Gastroesophageal sphincter (tissue), 4 donors: ENCODE results near the gene TMEM41A. TPM values are rescaled to one million over a fixed set of nuclear protein-coding genes. Genes with fewer than 3 reads are reported as not detected.

ENCODE experiments used
- ATAC-seq: fragments of 150-250 bp; one replicate; pipeline ENCODE4 v1.9.1; 2016; ENCODE audit warnings: mild to moderate bottlenecking, moderate library complexity
- H3K27ac ChIP-seq, 4 donors: fragments of 200-600 bp; sonication (generic) in 3 of 4; 1 replicate in 3 of 4; 2 replicates in 1 of 4; pipeline ENCODE4 v1.5.1; 2016 to 2019
- H3K27me3 ChIP-seq: fragments of 200-600 bp; sonication (generic); one replicate; pipeline ENCODE4 v1.5.1; 2019
- H3K36me3 ChIP-seq, 2 donors: fragments of 200-600 bp; sonication (generic); one replicate each; pipeline ENCODE4 v1.5.1; 2019; ENCODE audit warnings: control low read depth in 1 of 2
- H3K4me1 ChIP-seq, 3 donors: fragments of 200-600 bp; sonication (generic); 1 replicate in 2 of 3; 2 replicates in 1 of 3; pipeline ENCODE4 v1.5.1; 2016 to 2019; ENCODE audit warnings: control low read depth in 2 of 3
- H3K4me3 ChIP-seq, 2 donors: fragments of 200-600 bp; sonication (generic); one replicate each; pipeline ENCODE4 v1.5.1; 2019; ENCODE audit warnings: mild to moderate bottlenecking in 1 of 2, moderate library complexity in 1 of 2
- H3K9me3 ChIP-seq, 3 donors: fragments of 200-600 bp; sonication (generic); one replicate each; pipeline ENCODE4 v1.5.1; 2017 to 2019; ENCODE audit warnings: control low read depth in 2 of 3
- CTCF ChIP-seq, 4 experiments: fragments of 200-600 bp in 2 of 4; fragments of 450-650 bp in 2 of 4; sonication (generic) in 1 of 4; IDR thresholded peaks; one replicate each; pipeline ENCODE4 v1.5.1; 2017 to 2019; ENCODE audit warnings: antibody characterized with exemption in 4 of 4, mild to moderate bottlenecking in 2 of 4, moderate library complexity in 2 of 4
- EP300 ChIP-seq: sonication (generic); formaldehyde crosslinking; IDR thresholded peaks from one replicate; pipeline ENCODE4 v1.6.1; 2017; ENCODE audit warnings: antibody characterized with exemption, mild to moderate bottlenecking
- POLR2A ChIP-seq, 2 donors: fragments of 450-650 bp; IDR thresholded peaks; one replicate each; pipeline ENCODE4 v1.6.1; 2017; ENCODE audit warnings: antibody characterized with exemption in 2 of 2, mild to moderate bottlenecking in 2 of 2, moderate library complexity in 1 of 2
- POLR2AphosphoS5 ChIP-seq: sonication (generic); formaldehyde crosslinking; IDR thresholded peaks from one replicate; pipeline ENCODE4 v1.6.1; 2017; ENCODE audit warnings: antibody characterized with exemption
- WGBS, 2 donors: methylation state at CpG; one replicate each; pipeline ENCODE4 v1.1.5; 2018; ENCODE audit warnings: low coverage in 1 of 2; 5-methylcytosine and 5-hydroxymethylcytosine counted together
- total RNA-seq, 4 donors: library from RNA; depleted of rRNA; stranded (reverse); fragments of >200 nt; gene quantifications; one replicate each; pipeline ENCODE4 v1.1.0, GENCODE V29; 2016

Gene TMEM41A
- 10 to 100 TPM in 1 of 4 donors, 1 to 10 TPM in 3; 7.2 to 10.4 (median 9.3) TPM for total RNA-seq

DNA sequence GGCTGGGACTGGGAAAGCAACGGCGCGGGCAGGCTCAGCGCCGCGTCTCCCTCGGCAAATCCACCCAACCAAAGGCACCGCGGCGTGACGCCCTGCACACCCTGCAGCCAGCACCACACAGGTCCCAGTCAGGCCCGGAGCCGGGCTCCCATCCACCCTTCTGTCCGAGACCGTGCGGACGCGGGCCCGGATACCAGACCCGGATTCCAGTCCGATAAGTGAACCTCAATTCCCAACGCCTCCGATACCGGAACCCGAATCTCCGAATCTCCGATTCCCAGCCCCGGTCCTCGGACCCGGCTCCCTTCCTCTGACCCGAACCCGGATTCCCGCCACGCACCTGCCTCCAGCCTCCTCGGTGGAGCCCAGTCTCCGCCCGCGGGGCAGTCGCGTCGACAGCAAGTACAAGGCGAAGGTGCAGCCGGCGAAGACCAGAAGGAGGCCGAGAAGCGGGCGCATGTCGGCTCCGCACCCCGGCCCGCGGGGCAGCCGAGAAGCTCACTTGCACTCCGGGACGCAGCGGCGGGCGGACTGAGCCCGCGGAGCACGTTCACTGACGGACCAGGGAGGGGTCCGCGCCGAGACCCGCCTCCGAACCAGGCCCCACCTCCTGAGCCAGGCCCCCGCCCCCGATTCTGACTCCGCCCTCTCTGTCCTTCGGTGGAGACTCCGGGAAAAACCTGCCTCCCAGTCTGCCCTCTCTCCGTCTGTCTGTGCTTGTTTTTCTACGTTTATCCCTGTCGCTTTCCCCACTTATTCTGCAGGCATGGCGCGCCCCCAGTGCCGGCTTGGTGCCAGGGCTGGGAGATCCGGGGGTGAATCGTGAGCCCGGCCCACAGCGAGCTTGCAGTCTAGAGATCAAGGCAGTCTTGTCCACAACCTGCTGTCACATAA, at the start of gene TMEM41A:
Gene TMEM41A, minus strand, starts transcription at position 533 of the 894 bp plus-strand sequence. Its CDS starts 74 bp downstream, at position 459.
- peaks cover 0 to 31% of the 10 kb centered on the region in 2 donors for H3K36me3 ChIP-seq
- no peak for TF ChIP-seq CTCF (IDR thresholded peaks at IDR 0.05)
- TF ChIP-seq EP300, result no peak
- TF ChIP-seq POLR2A (IDR thresholded peaks at IDR 0.05), result peak; percentile 71 to 74
- TF ChIP-seq POLR2AphosphoS5, result peak; percentile 90
- peak; percentile 99 for ATAC-seq
- peaks cover 0 to 29% (median 9%) of the 10 kb centered on the region in 3 donors for H3K4me1 ChIP-seq
- peak within 1 kb of the TSS; percentile 79 to 94 for H3K4me3 ChIP-seq
- no peaks in the 10 kb centered on the region for H3K9me3 ChIP-seq
- H3K27me3 ChIP-seq, result peaks cover 6% of the 10 kb centered on the region
- H3K27ac ChIP-seq, result peak within 1 kb of the TSS; percentile 79 to 92 (median 88)
- 0% methylated on average over 9 of the region's 82 CpGs; no CpG with 5 or more reads in 1 of the 2 donors for WGBS, 2 donors

DNA sequence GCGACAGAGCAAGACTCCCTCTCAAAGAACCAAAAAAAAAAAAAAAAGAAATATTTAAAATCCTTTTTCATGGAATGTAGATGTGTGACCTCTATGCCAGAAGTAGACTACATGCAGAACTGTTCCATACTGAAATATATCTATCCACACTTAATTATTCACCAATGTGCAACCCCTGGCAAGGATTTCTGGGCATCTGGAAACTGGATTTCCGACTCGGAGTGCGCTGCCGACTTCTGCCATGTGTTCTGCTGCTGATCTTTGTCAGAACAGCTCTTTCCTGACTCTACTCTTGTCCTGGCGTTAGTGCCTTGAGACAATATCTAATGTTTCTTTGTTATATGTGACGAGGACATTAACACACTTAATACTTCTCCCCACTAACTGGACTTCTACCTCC, 41.9 kb upstream of the TMEM41A start:
- TF ChIP-seq CTCF (IDR thresholded peaks at IDR 0.05) (no peak), POLR2A (IDR thresholded peaks at IDR 0.05) (no peak), EP300 (no peak), POLR2AphosphoS5 (no peak)
- ATAC-seq, result no peak
- peaks cover 20% of the 10 kb centered on the region for H3K27me3 ChIP-seq

DNA sequence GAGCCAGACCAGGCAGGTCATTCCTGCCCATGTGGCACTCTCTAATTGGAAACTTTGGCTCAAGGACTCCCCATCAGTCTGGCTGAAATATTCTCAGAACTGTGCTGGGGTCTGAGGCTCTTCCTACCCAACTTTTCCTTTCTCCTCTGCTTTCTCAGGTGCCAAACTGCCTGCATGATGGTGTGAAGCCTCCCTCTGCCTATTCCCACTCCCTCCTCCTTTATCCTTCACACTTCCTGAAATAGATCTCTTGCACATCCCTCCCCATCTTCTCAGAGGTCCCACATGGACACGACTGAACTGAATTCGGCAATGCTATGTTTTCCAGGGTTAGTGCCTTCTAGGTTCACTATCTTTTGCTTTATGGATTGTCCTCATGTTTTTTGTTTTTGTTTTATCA, 41.1 kb upstream of the TMEM41A start:
- peaks cover 20% of the 10 kb centered on the region for H3K27me3 ChIP-seq
- no peak for TF ChIP-seq CTCF (IDR thresholded peaks at IDR 0.05)
- TF ChIP-seq EP300, result no peak
- TF ChIP-seq POLR2AphosphoS5, result no peak
- TF ChIP-seq POLR2A (IDR thresholded peaks at IDR 0.05), result no peak
- no peaks in the 10 kb centered on the region for H3K36me3 ChIP-seq
- H3K4me3 ChIP-seq, result no peak overlapping the region
- H3K27ac ChIP-seq, result no peak overlapping the region
- no peaks in the 10 kb centered on the region for H3K4me1 ChIP-seq
- 67 to 70% methylated on average over 2 of the region's 2 CpGs for WGBS, 2 donors
- no peak for ATAC-seq
- no peaks in the 10 kb centered on the region for H3K9me3 ChIP-seq

More for the DNA sequence above, 41.9 kb upstream of the TMEM41A start:
- Histone ChIP-seq H3K36me3 (no peaks in the 10 kb centered on the region), H3K4me1 (no peaks in the 10 kb centered on the region), H3K9me3 (no peaks in the 10 kb centered on the region), H3K4me3 (no peak overlapping the region), H3K27ac (no peak overlapping the region)
- WGBS, 2 donors, result 73 to 86% methylated on average over 6 of the region's 7 CpGs

- WGBS, 2 donors, result 38 to 45% methylated on average over 5 to 8 of the region's 9 CpGs
- Histone ChIP-seq H3K4me1 (no peaks in the 10 kb centered on the region), H3K27me3 (peaks cover 15% of the 10 kb centered on the region), H3K9me3 (no peaks in the 10 kb centered on the region), H3K4me3 (no peak overlapping the region), H3K36me3 (no peaks in the 10 kb centered on the region), H3K27ac (no peak overlapping the region)
- TF ChIP-seq CTCF (IDR thresholded peaks at IDR 0.05), result no peak
- no peak for TF ChIP-seq EP300
- TF ChIP-seq POLR2A (IDR thresholded peaks at IDR 0.05), result no peak
- no peak for TF ChIP-seq POLR2AphosphoS5
- peak; percentile 92 for ATAC-seq
Observed at GRCh38 chr3:185537369-185537970, 38.6 kb upstream of the TMEM41A start.
